WTC11 (cell line): ENCODE results near the gene CAMKMT. TPM values are rescaled to one million over a fixed set of nuclear protein-coding genes. Genes with fewer than 3 reads are reported as not detected.

Experiments used
- ATAC-seq: fragments of 200-7000 bp; cut with Tn5 transposase; 2 replicates; pipeline ENCODE4 v1.10.0; 2021; ENCODE audit warnings: mild to moderate bottlenecking, moderate library complexity
- CTCF ChIA-PET: fragments of 300-600 bp; sonication (Branson Sonifier 250); formaldehyde crosslinking; loops from one replicate; lab custom pipeline; 2021; ENCODE audit warnings: antibody characterized with exemption; lab: Charles Lee
- POLR2A ChIA-PET: fragments of 350-600 bp; sonication (Branson Sonifier 250); formaldehyde crosslinking; loops from one replicate; lab custom pipeline; 2021; ENCODE audit warnings: antibody characterized with exemption; lab: Charles Lee
- DNase-seq: peaks from one replicate; pipeline ENCODE4 v3.0.0; 2021; ENCODE audit warnings: low spot score
- H3K27ac Mint-ChIP-seq: 2 replicates; pipeline ENCODE4 v1.8.0; 2021; ENCODE audit warnings: mixed read lengths
- H3K27me3 Mint-ChIP-seq: 2 replicates; pipeline ENCODE4 v1.8.0; 2021; ENCODE audit warnings: low read depth, mild to moderate bottlenecking, moderate library complexity, mixed read lengths
- H3K36me3 Mint-ChIP-seq: 2 replicates; pipeline ENCODE4 v1.8.0; 2021; ENCODE audit warnings: mixed read lengths
- H3K4me1 Mint-ChIP-seq: 2 replicates; pipeline ENCODE4 v1.8.0; 2022; ENCODE audit warnings: mixed read lengths
- H3K4me3 Mint-ChIP-seq: 2 replicates; pipeline ENCODE4 v1.8.0; 2021; ENCODE audit warnings: mild to moderate bottlenecking, moderate library complexity, mixed read lengths
- H3K9me3 Mint-ChIP-seq: 2 replicates; pipeline ENCODE4 v1.8.0; 2021; ENCODE audit warnings: mixed read lengths
- CREM ChIP-seq: sonication (generic); formaldehyde crosslinking; IDR thresholded peaks from 2 replicates; pipeline ENCODE4 v1.8.1; 2022; ENCODE audit warnings: mild to moderate bottlenecking, missing genetic modification reagents, moderate library complexity
- MXD4 ChIP-seq: fragments of 250-450 bp; sonication (Bioruptor Pico); IDR thresholded peaks from 2 replicates; pipeline ENCODE4 v1.8.0; 2021; ENCODE audit warnings: mild to moderate bottlenecking, moderate library complexity, borderline replicate concordance
- NFATC4 ChIP-seq: fragments of 250-450 bp; sonication (Bioruptor Pico); IDR thresholded peaks from 2 replicates; pipeline ENCODE4 v1.9.0; 2021; ENCODE audit warnings: mild to moderate bottlenecking
- RELA ChIP-seq: sonication (generic); formaldehyde crosslinking; IDR thresholded peaks from 2 replicates; pipeline ENCODE4 v1.8.1; 2022; ENCODE audit warnings: missing genetic modification reagents, mild to moderate bottlenecking, borderline replicate concordance
- RORB ChIP-seq: fragments of 250-450 bp; sonication (Bioruptor Pico); IDR thresholded peaks from 2 replicates; pipeline ENCODE4 v1.9.0; 2021; ENCODE audit warnings: mild to moderate bottlenecking
- SMAD4 ChIP-seq: sonication (generic); formaldehyde crosslinking; IDR thresholded peaks from 2 replicates; pipeline ENCODE4 v1.8.0; 2022; ENCODE audit warnings: mild to moderate bottlenecking, missing genetic modification reagents
- TEAD1 ChIP-seq: sonication (generic); formaldehyde crosslinking; IDR thresholded peaks from 2 replicates; pipeline ENCODE4 v1.8.0; 2022; ENCODE audit warnings: mild to moderate bottlenecking, missing genetic modification reagents
- TEAD4 ChIP-seq: sonication (generic); formaldehyde crosslinking; IDR thresholded peaks from 2 replicates; pipeline ENCODE4 v1.8.0; 2022; ENCODE audit warnings: mild to moderate bottlenecking, missing genetic modification reagents
- ZNF121 ChIP-seq: sonication (generic); formaldehyde crosslinking; IDR thresholded peaks from 2 replicates; pipeline ENCODE4 v1.8.0; 2023; ENCODE audit warnings: missing genetic modification reagents
- ZNF396 ChIP-seq: fragments of 250-450 bp; sonication (Bioruptor Pico); IDR thresholded peaks from 2 replicates; pipeline ENCODE4 v1.8.0; 2021; ENCODE audit warnings: mild to moderate bottlenecking, moderate library complexity, borderline replicate concordance
- ZNF671 ChIP-seq: fragments of 250-450 bp; sonication (Bioruptor Pico); IDR thresholded peaks from 2 replicates; pipeline ENCODE4 v1.8.0; 2021; ENCODE audit warnings: mild to moderate bottlenecking
- total RNA-seq: library from RNA; stranded (reverse); gene quantifications from 3 replicates; pipeline ENCODE4 v1.2.3, GENCODE V29; 2021
- TF ChIP-seq, protein P1 (sequence below): sonication (generic); formaldehyde crosslinking; IDR thresholded peaks from 2 replicates; pipeline ENCODE4 v1.8.1; 2022; ENCODE audit warnings: mild to moderate bottlenecking, missing genetic modification reagents, moderate library complexity, borderline replicate concordance
- TF ChIP-seq, protein P2 (sequence below): sonication (generic); formaldehyde crosslinking; IDR thresholded peaks from 2 replicates; pipeline ENCODE4 v1.8.0; 2022; ENCODE audit warnings: mild to moderate bottlenecking, missing genetic modification reagents
- TF ChIP-seq, protein P3 (sequence below): sonication (generic); formaldehyde crosslinking; IDR thresholded peaks from 2 replicates; pipeline ENCODE4 v1.8.0; 2022; ENCODE audit warnings: missing genetic modification reagents
- TF ChIP-seq, protein P4 (sequence below): fragments of 250-450 bp; sonication (Bioruptor Pico); IDR thresholded peaks from 2 replicates; pipeline ENCODE4 v1.9.0; 2021; ENCODE audit warnings: mild to moderate bottlenecking, borderline replicate concordance
- TF ChIP-seq, protein P5 (sequence below): sonication (generic); formaldehyde crosslinking; IDR thresholded peaks from 2 replicates; pipeline ENCODE4 v1.8.0; 2022; ENCODE audit warnings: mild to moderate bottlenecking, missing genetic modification reagents
- TF ChIP-seq, protein P6 (sequence below): fragments of 250-450 bp; sonication (Bioruptor Pico); IDR thresholded peaks from 2 replicates; pipeline ENCODE4 v1.9.0; 2021; ENCODE audit warnings: moderate library complexity, mild to moderate bottlenecking, inconsistent platforms, borderline replicate concordance
- TF ChIP-seq, protein P7 (sequence below): fragments of 250-450 bp; sonication (Bioruptor Pico); IDR thresholded peaks from 2 replicates; pipeline ENCODE4 v1.9.0; 2021; ENCODE audit warnings: mild to moderate bottlenecking
- TF ChIP-seq, protein P8 (sequence below): sonication (generic); formaldehyde crosslinking; IDR thresholded peaks from 2 replicates; pipeline ENCODE4 v1.8.1; 2022; ENCODE audit warnings: low read depth, missing genetic modification reagents, borderline replicate concordance
- TF ChIP-seq, protein P9 (sequence below): sonication (generic); formaldehyde crosslinking; IDR thresholded peaks from 2 replicates; pipeline ENCODE4 v1.8.1; 2023; ENCODE audit warnings: mild to moderate bottlenecking, missing genetic modification reagents, borderline replicate concordance

The CAMKMT gene
- total RNA-seq, 1 experiment from 2014 or later, result 20.6 TPM

DNA sequence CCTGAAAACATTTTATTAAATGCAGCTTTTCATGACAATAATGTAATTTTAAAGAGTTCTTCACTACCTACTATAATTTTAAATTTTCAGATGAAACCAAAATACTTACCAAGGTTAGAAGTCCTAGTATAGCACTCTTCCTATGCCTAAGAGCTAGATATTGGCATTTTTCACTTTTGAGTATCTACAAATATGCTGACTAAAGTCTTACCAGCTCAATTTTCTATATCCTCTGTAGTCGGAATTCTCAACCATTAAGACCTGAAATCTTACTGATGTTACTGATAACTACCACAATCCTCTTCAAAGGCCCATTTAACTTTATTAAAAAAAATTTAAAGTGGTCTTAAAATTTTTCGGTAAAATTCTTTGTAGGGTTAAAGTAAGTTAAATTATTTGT lies 32.4 kb upstream of the CAMKMT start (continued):
- TF ChIP-seq, protein P1, sequence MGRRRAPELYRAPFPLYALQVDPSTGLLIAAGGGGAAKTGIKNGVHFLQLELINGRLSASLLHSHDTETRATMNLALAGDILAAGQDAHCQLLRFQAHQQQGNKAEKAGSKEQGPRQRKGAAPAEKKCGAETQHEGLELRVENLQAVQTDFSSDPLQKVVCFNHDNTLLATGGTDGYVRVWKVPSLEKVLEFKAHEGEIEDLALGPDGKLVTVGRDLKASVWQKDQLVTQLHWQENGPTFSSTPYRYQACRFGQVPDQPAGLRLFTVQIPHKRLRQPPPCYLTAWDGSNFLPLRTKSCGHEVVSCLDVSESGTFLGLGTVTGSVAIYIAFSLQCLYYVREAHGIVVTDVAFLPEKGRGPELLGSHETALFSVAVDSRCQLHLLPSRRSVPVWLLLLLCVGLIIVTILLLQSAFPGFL (CRISPR knock-in tag), result no peak
- no peak for TF ChIP-seq ZNF121 (CRISPR knock-in tag)
- TF ChIP-seq, protein P2, sequence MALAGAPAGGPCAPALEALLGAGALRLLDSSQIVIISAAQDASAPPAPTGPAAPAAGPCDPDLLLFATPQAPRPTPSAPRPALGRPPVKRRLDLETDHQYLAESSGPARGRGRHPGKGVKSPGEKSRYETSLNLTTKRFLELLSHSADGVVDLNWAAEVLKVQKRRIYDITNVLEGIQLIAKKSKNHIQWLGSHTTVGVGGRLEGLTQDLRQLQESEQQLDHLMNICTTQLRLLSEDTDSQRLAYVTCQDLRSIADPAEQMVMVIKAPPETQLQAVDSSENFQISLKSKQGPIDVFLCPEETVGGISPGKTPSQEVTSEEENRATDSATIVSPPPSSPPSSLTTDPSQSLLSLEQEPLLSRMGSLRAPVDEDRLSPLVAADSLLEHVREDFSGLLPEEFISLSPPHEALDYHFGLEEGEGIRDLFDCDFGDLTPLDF, result no peak
- TF ChIP-seq RORB (CRISPR knock-in tag), result no peak
- TF ChIP-seq, protein P3, sequence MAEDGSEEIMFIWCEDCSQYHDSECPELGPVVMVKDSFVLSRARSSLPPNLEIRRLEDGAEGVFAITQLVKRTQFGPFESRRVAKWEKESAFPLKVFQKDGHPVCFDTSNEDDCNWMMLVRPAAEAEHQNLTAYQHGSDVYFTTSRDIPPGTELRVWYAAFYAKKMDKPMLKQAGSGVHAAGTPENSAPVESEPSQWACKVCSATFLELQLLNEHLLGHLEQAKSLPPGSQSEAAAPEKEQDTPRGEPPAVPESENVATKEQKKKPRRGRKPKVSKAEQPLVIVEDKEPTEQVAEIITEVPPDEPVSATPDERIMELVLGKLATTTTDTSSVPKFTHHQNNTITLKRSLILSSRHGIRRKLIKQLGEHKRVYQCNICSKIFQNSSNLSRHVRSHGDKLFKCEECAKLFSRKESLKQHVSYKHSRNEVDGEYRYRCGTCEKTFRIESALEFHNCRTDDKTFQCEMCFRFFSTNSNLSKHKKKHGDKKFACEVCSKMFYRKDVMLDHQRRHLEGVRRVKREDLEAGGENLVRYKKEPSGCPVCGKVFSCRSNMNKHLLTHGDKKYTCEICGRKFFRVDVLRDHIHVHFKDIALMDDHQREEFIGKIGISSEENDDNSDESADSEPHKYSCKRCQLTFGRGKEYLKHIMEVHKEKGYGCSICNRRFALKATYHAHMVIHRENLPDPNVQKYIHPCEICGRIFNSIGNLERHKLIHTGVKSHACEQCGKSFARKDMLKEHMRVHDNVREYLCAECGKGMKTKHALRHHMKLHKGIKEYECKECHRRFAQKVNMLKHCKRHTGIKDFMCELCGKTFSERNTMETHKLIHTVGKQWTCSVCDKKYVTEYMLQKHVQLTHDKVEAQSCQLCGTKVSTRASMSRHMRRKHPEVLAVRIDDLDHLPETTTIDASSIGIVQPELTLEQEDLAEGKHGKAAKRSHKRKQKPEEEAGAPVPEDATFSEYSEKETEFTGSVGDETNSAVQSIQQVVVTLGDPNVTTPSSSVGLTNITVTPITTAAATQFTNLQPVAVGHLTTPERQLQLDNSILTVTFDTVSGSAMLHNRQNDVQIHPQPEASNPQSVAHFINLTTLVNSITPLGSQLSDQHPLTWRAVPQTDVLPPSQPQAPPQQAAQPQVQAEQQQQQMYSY (CRISPR knock-in tag), result no peak
- TF ChIP-seq, protein P4, sequence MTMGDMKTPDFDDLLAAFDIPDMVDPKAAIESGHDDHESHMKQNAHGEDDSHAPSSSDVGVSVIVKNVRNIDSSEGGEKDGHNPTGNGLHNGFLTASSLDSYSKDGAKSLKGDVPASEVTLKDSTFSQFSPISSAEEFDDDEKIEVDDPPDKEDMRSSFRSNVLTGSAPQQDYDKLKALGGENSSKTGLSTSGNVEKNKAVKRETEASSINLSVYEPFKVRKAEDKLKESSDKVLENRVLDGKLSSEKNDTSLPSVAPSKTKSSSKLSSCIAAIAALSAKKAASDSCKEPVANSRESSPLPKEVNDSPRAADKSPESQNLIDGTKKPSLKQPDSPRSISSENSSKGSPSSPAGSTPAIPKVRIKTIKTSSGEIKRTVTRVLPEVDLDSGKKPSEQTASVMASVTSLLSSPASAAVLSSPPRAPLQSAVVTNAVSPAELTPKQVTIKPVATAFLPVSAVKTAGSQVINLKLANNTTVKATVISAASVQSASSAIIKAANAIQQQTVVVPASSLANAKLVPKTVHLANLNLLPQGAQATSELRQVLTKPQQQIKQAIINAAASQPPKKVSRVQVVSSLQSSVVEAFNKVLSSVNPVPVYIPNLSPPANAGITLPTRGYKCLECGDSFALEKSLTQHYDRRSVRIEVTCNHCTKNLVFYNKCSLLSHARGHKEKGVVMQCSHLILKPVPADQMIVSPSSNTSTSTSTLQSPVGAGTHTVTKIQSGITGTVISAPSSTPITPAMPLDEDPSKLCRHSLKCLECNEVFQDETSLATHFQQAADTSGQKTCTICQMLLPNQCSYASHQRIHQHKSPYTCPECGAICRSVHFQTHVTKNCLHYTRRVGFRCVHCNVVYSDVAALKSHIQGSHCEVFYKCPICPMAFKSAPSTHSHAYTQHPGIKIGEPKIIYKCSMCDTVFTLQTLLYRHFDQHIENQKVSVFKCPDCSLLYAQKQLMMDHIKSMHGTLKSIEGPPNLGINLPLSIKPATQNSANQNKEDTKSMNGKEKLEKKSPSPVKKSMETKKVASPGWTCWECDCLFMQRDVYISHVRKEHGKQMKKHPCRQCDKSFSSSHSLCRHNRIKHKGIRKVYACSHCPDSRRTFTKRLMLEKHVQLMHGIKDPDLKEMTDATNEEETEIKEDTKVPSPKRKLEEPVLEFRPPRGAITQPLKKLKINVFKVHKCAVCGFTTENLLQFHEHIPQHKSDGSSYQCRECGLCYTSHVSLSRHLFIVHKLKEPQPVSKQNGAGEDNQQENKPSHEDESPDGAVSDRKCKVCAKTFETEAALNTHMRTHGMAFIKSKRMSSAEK (CRISPR knock-in tag), result no peak
- TF ChIP-seq, protein P5, sequence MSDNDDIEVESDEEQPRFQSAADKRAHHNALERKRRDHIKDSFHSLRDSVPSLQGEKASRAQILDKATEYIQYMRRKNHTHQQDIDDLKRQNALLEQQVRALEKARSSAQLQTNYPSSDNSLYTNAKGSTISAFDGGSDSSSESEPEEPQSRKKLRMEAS, result no peak
- TF ChIP-seq TEAD1 (CRISPR knock-in tag), result no peak
- TF ChIP-seq RELA, result no peak
- no peak for TF ChIP-seq MXD4 (CRISPR knock-in tag)
- no peak for TF ChIP-seq NFATC4 (CRISPR knock-in tag)
- TF ChIP-seq ZNF396, result no peak
- TF ChIP-seq SMAD4 (CRISPR knock-in tag), result no peak

DNA sequence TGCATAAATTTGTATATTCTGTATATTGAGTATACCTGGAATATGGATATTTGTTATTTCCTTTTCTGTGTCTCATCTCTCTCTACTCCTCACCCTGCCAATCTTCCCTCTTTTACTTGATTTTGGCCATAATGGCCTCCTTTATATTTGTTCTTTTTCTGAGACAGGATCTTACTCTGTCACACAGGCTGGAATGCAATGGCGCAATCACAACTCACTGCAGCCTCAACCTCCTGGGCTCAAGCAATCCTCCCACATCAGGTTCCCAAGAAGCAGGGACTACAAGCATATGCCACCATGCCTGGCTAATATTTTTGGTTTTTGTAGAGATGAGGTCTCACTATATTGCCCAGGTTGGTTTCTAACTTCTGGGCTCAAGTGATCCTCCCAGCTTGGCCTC lies 30.9 kb upstream of the CAMKMT start:
- Mint-ChIP-seq H3K4me3 (no peak overlapping the region), H3K4me1 (no peaks in the 10 kb centered on the region), H3K27ac (no peak overlapping the region), H3K27me3 (no peaks in the 10 kb centered on the region), H3K9me3 (no peaks in the 10 kb centered on the region), H3K36me3 (peaks cover 13% of the 10 kb centered on the region)
- CTCF ChIA-PET, result no interaction called here
- DNase-seq (no peak), ATAC-seq (no peak)
- POLR2A ChIA-PET, result no interaction called here
- TF ChIP-seq ZNF671 (CRISPR knock-in tag) (no peak), TEAD4 (CRISPR knock-in tag) (no peak), ZNF121 (CRISPR knock-in tag) (no peak), CREM (CRISPR knock-in tag) (no peak)
- TF ChIP-seq, protein P6, sequence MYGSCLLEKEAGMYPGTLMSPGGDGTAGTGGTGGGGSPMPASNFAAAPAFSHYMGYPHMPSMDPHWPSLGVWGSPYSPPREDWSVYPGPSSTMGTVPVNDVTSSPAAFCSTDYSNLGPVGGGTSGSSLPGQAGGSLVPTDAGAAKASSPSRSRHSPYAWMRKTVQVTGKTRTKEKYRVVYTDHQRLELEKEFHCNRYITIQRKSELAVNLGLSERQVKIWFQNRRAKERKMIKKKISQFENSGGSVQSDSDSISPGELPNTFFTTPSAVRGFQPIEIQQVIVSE (CRISPR knock-in tag), result no peak
- TF ChIP-seq, protein P7, sequence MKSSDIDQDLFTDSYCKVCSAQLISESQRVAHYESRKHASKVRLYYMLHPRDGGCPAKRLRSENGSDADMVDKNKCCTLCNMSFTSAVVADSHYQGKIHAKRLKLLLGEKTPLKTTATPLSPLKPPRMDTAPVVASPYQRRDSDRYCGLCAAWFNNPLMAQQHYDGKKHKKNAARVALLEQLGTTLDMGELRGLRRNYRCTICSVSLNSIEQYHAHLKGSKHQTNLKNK, result no peak
- TF ChIP-seq, protein P8, sequence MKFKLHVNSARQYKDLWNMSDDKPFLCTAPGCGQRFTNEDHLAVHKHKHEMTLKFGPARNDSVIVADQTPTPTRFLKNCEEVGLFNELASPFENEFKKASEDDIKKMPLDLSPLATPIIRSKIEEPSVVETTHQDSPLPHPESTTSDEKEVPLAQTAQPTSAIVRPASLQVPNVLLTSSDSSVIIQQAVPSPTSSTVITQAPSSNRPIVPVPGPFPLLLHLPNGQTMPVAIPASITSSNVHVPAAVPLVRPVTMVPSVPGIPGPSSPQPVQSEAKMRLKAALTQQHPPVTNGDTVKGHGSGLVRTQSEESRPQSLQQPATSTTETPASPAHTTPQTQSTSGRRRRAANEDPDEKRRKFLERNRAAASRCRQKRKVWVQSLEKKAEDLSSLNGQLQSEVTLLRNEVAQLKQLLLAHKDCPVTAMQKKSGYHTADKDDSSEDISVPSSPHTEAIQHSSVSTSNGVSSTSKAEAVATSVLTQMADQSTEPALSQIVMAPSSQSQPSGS (CRISPR knock-in tag), result no peak
- TF ChIP-seq, protein P9, sequence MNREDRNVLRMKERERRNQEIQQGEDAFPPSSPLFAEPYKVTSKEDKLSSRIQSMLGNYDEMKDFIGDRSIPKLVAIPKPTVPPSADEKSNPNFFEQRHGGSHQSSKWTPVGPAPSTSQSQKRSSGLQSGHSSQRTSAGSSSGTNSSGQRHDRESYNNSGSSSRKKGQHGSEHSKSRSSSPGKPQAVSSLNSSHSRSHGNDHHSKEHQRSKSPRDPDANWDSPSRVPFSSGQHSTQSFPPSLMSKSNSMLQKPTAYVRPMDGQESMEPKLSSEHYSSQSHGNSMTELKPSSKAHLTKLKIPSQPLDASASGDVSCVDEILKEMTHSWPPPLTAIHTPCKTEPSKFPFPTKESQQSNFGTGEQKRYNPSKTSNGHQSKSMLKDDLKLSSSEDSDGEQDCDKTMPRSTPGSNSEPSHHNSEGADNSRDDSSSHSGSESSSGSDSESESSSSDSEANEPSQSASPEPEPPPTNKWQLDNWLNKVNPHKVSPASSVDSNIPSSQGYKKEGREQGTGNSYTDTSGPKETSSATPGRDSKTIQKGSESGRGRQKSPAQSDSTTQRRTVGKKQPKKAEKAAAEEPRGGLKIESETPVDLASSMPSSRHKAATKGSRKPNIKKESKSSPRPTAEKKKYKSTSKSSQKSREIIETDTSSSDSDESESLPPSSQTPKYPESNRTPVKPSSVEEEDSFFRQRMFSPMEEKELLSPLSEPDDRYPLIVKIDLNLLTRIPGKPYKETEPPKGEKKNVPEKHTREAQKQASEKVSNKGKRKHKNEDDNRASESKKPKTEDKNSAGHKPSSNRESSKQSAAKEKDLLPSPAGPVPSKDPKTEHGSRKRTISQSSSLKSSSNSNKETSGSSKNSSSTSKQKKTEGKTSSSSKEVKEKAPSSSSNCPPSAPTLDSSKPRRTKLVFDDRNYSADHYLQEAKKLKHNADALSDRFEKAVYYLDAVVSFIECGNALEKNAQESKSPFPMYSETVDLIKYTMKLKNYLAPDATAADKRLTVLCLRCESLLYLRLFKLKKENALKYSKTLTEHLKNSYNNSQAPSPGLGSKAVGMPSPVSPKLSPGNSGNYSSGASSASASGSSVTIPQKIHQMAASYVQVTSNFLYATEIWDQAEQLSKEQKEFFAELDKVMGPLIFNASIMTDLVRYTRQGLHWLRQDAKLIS (CRISPR knock-in tag), result no peak
